ENCODE data around the gene U2AF1L4.

U2AF1L4 gene

DNA sequence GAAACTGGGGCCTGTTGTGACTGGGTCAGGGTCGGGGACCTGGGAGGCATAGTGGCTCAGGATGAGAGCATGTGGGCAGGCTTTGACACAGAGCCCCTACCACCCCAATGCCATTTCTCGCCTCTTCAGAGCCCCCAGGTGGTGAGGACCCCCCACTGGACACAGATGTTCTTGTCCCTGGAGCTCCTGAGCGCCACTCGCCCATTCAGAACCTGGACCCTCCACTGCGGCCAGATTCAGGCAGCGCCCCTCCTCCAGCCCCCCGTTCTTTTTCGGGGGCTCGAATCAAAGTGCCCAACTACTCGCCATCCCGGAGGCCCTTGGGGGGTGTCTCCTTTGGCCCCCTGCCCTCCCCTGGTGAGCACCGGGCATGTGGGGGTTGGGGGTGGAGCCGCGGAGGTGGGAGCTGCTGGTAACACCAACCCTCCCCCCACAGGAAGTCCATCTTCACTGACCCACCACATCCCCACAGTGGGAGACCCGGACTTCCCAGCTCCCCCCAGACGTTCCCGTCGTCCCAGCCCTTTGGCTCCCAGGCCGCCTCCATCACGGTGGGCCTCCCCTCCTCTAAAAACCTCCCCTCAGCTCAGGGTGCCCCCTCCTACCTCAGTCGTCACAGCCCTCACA is 13.3 kb downstream of the U2AF1L4 start:
- Histone ChIP-seq H3K9me3 (ENCODE audit: insufficient read depth, low read depth, low read length) (no peaks in the 10 kb centered on the region), H2AFZ (ENCODE audit: low read length) (no peak overlapping the region), H3K36me3 (ENCODE audit: insufficient read depth, low read length) (peaks cover 48% of the 10 kb centered on the region; the same call in 1 of the 2 replicates), H3K27me3 (ENCODE audit: insufficient read depth, low read length, poor library complexity, severe bottlenecking) (no peaks in the 10 kb centered on the region), H3K9ac (ENCODE audit: low read depth, low read length, poor library complexity, severe bottlenecking) (no peak overlapping the region), H3K79me2 (ENCODE audit: insufficient read depth, low read length) (no peaks in the 10 kb centered on the region), H3K4me3 (ENCODE audit: low read length, poor library complexity, severe bottlenecking) (no peak overlapping the region), H3K4me1 (ENCODE audit: insufficient read depth, low read length, poor library complexity, severe bottlenecking) (no peaks in the 10 kb centered on the region), H3K4me2 (ENCODE audit: low read depth, low read length, poor library complexity, severe bottlenecking) (no peak overlapping the region), H3K9me2 (replicated peaks; ENCODE audit: low read depth, low read length) (no peaks in the 10 kb centered on the region), H3F3A (ENCODE audit: low read depth) (no peaks in the 10 kb centered on the region), H4K20me1 (ENCODE audit: insufficient read depth, low read length, poor library complexity, severe bottlenecking) (no peaks in the 10 kb centered on the region)
- TF ChIP-seq, protein P1, sequence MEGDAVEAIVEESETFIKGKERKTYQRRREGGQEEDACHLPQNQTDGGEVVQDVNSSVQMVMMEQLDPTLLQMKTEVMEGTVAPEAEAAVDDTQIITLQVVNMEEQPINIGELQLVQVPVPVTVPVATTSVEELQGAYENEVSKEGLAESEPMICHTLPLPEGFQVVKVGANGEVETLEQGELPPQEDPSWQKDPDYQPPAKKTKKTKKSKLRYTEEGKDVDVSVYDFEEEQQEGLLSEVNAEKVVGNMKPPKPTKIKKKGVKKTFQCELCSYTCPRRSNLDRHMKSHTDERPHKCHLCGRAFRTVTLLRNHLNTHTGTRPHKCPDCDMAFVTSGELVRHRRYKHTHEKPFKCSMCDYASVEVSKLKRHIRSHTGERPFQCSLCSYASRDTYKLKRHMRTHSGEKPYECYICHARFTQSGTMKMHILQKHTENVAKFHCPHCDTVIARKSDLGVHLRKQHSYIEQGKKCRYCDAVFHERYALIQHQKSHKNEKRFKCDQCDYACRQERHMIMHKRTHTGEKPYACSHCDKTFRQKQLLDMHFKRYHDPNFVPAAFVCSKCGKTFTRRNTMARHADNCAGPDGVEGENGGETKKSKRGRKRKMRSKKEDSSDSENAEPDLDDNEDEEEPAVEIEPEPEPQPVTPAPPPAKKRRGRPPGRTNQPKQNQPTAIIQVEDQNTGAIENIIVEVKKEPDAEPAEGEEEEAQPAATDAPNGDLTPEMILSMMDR (conservative IDR thresholded peaks at IDR 0.05; ENCODE audit: low read length): no peak
- no peak for TF ChIP-seq EZH2phosphoT487 (IDR thresholded peaks at IDR 0.05; ENCODE audit: borderline replicate concordance)

DNA sequence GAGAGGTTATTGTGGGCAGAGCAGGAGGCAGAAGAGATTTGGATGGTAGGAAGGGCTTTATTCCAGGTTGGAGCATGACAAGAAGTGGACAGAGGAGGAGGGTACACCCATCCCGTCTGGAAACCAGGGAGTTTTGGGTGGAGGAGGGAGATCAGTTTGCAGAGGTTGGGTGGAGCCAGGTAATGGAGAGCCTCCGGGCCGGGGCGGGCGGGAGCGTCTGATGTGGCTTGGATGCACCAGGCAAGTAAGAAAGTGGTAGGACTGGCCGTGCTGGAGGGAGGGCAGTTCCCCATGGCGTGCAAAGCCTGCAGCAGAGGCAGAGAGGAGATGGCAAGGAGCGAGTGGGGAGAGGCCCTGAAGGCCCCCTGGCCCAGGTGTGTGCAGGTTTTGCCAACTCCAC is 13.9 kb downstream of the U2AF1L4 start:
- no peak overlapping the region for H3K9ac ChIP-seq (ENCODE audit: low read depth, low read length, poor library complexity, severe bottlenecking)
- H3K27me3 ChIP-seq (ENCODE audit: insufficient read depth, low read length, poor library complexity, severe bottlenecking): no peaks in the 10 kb centered on the region
- no peaks in the 10 kb centered on the region for H4K20me1 ChIP-seq (ENCODE audit: insufficient read depth, low read length, poor library complexity, severe bottlenecking)
- H3K79me2 ChIP-seq (ENCODE audit: insufficient read depth, low read length): no peaks in the 10 kb centered on the region
- no peaks in the 10 kb centered on the region for H3F3A ChIP-seq (ENCODE audit: low read depth)
- H3K4me1 ChIP-seq (ENCODE audit: insufficient read depth, low read length, poor library complexity, severe bottlenecking): no peaks in the 10 kb centered on the region
- peaks cover 47% of the 10 kb centered on the region; the same call in 1 of the 2 replicates for H3K36me3 ChIP-seq (ENCODE audit: insufficient read depth, low read length)
- no peak for TF ChIP-seq EZH2phosphoT487 (IDR thresholded peaks at IDR 0.05; ENCODE audit: borderline replicate concordance)
- TF ChIP-seq, protein P1 (conservative IDR thresholded peaks at IDR 0.05; ENCODE audit: low read length): no peak
- H3K4me3 ChIP-seq (ENCODE audit: low read length, poor library complexity, severe bottlenecking): no peak overlapping the region
- H2AFZ ChIP-seq (ENCODE audit: low read length): no peak overlapping the region
- H3K4me2 ChIP-seq (ENCODE audit: low read depth, low read length, poor library complexity, severe bottlenecking): no peak overlapping the region
- H3K9me2 ChIP-seq (replicated peaks; ENCODE audit: low read depth, low read length): no peaks in the 10 kb centered on the region
- no peaks in the 10 kb centered on the region for H3K9me3 ChIP-seq (ENCODE audit: insufficient read depth, low read depth, low read length)

DNA sequence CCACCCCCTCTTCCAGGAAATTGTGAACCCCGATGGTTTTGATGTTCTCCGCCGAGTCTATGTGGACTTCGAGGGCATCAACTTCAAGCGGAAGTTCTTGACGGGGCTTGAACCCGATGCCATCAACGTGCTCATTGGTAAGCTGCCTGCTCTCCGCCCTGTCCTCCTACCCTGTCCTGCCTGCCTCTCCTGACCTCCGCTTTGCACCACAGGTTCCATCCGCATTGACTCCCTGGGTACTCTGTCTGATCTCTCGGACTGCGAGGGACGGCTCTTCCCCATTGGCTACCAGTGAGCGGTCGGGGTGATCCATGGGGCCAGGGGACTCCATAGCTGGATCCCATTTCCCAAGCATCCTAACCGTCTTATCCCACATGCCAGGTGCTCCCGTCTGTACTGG is 14.9 kb downstream of the U2AF1L4 start:
- TF ChIP-seq, protein P1 (conservative IDR thresholded peaks at IDR 0.05; ENCODE audit: low read length): no peak
- no peak for TF ChIP-seq EZH2phosphoT487 (IDR thresholded peaks at IDR 0.05; ENCODE audit: borderline replicate concordance)
- Histone ChIP-seq H3K79me2 (ENCODE audit: insufficient read depth, low read length) (no peaks in the 10 kb centered on the region), H2AFZ (ENCODE audit: low read length) (no peak overlapping the region), H3K4me1 (ENCODE audit: insufficient read depth, low read length, poor library complexity, severe bottlenecking) (no peaks in the 10 kb centered on the region), H3K36me3 (ENCODE audit: insufficient read depth, low read length) (peaks cover 56% of the 10 kb centered on the region; the same call in 1 of the 2 replicates), H3K9ac (ENCODE audit: low read depth, low read length, poor library complexity, severe bottlenecking) (no peak overlapping the region), H4K20me1 (ENCODE audit: insufficient read depth, low read length, poor library complexity, severe bottlenecking) (no peaks in the 10 kb centered on the region), H3K4me2 (ENCODE audit: low read depth, low read length, poor library complexity, severe bottlenecking) (no peak overlapping the region), H3K27me3 (ENCODE audit: insufficient read depth, low read length, poor library complexity, severe bottlenecking) (no peaks in the 10 kb centered on the region), H3F3A (ENCODE audit: low read depth) (no peaks in the 10 kb centered on the region), H3K9me3 (ENCODE audit: insufficient read depth, low read depth, low read length) (no peaks in the 10 kb centered on the region), H3K9me2 (replicated peaks; ENCODE audit: low read depth, low read length) (no peaks in the 10 kb centered on the region), H3K4me3 (ENCODE audit: low read length, poor library complexity, severe bottlenecking) (no peak overlapping the region)

Data from Loucy (cell line).